NCI-H460 (cell line): ENCODE measurements around the gene MESD. TPM values are rescaled to one million over a fixed set of nuclear protein-coding genes. Genes with fewer than 3 reads are reported as not detected.

Experiments used
- DNase-seq: peaks from one replicate; pipeline ENCODE4 v3.0.0-alpha.2; 2016; ENCODE audit warnings: low read depth; ENCODE audit errors: extremely low read depth
- total RNA-seq: library from RNA; depleted of rRNA; stranded (reverse); fragments of >200 nt; shearing (Covaris generic); gene quantifications from 2 replicates; pipeline ENCODE4 v1.2.3, GENCODE V29; 2014

Gene MESD
- total RNA-seq, 1 experiment from 2014 or later: 18.6 TPM

DNA sequence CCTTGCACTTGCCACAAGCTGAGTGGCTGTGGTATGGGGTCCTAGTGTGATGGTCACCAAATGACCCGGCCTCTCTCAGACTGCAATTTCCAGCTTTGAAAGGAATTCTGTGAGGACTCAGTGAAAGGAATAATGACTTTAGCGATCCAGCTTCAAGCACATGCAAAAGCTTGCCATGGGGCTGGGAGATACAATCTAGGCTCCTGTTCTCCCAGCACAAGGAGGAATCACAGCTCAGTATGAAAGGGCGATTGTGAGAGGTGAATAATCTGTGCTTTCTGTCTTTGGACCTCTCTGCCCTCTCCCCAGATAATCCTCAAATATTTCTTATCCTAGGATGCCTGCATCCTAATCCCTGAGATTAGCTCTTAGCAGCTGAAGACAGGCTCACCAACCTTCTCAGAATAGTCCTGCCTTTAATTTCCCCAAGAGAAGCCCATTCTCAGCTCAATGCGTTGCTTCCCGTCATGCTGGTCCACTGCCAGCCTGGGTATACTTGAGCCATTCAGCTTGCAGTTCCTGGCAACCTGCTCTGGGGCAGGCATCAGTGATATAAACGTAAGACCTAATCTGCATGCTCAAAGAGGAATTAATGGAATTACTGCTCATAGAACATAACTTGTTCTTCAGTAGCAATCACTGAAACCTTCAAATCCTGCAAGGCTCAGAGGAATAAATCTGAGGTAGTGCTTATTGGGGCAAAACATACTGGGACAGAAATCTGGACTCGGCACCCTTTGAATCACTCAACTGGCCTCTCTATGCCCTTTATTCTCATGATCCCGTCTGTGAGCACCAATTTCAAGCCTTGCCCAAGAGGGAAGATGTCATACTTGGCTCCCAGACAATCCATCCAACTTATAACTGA is 26.2 kb upstream of the MESD start:
- DNase-seq: no peak

DNA sequence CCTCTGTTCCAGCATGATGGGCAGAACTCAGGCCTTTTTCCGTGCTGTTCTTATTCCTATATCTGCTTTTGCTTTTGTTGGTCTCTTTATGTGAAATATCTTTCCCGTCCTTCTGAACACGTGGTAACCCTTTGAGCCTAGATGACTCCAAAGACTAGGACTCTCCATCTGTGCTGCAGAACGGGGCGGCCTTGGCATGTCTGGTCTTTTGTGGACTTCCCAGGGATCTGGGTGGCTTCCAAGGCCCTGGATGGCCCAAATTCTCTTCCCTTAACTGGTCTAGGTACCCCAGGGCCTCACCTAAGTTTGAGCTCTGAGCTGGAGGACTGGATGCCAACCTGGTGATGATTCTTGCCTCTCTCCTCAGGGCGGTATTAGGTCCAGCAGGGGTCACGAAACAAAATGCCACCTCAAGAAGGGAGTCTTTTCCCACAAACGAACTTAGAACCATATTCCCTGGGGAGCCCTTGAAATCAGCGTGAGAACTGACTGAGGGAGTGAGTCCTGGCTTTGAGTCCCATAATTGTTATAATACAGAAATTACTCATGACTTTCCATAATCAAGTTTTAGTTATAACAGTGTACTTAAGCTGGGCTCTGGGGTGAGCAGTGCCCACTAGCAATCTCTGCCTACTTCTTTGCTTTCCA is 25.0 kb upstream of the MESD start:
- no peak for DNase-seq

DNA sequence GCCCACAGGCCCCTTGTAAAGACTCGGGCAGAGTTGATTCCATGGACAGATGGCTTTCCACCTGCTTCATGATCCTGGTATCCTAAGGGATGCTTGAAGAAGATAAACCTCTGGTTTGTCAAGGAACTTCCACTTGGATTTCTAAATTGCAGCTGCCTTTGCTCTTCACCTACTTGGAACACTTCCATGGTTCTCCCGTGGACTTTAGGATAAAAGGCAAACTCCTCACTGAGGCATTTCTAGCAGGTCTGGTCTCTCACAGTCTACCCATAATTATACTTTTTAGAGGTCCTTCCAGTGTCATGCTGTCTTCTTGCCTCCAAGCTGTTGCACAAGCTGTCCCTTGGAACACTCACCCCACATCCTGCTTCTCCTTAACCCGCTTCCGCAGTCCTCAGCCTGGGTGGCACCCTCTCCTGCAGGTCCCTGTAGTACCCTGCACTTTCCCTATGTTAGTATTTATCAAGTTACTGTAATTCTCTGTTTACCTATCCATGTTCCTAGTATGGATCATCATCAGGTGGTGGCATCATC is 23.8 kb upstream of the MESD start:
- no peak for DNase-seq

DNA sequence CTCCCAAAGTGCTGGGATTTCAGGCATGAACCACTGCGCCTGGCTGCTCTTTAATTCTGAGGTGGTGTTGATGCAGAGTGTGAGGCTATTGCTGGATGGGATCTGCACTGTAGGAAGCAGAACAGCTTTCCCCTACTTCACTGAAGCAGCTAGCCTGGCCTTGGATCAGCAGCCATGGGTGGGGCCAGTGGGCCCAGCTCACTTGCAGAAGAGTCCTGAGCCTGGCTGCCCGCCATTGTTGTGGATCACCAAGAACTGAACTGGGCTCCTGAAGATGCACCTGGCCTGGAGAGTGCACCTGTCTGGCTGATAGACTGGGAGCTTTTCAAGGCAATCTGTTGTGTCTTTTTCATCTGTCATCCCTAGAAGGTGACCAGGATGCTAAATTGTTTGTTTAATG is 23.0 kb upstream of the MESD start:
- no peak for DNase-seq

DNA sequence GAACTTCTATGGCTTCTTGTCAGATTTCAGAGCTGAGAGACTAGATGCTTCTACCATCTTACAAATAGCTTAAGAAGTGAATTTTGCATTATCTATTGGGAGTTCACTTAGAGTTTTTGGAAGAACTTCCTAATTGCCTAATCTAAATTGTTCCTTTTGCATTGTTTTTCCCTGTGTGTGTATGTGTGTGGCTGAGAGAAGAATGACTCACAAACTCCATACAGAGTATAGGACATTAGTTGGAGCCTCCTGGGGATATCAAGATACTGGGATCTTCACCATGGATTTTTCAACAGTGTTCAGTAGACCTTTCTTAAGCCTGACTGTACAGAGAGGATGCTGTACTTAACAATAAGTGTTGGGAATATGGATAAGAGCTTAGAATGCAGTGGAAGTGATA is 22.0 kb upstream of the MESD start:
- no peak for DNase-seq

DNA sequence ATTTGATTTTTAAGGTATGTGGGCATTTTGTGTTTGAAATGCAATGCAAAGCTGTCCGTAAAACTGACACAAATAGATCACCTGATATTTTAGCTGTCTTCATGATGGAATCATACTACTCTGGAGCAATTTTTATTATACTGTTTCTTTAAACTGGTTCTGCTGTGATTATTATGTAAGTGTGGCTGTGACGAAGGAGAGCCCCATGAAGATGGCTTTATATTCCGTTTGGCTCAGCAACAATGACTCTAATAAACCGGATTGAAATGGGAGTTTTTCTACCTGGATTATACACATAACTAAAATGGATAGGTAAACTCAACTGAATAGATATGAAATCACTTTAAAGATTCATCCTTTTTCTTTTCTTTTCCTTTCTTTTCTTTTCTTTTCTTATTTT is 20.5 kb upstream of the MESD start:
- DNase-seq: no peak

DNA sequence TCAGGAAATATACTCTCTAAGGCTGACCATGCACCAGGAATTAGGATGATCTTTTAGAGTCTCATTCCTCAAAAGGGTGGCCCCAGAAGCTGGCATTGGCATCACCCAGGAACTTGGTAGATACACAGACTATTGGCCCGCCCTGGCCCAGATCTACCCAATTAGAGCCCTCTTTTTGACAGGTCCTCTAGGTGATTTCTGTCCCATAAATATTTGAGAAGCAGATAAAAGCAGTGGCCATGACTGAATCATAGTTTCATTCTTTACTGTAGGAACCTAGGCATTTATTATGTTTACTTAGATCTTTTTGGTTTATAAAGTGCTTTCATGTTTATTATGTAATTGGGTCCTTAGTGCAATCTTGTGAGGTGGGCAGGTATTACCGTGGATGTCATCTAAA is 18.7 kb upstream of the MESD start:
- DNase-seq: no peak

DNA sequence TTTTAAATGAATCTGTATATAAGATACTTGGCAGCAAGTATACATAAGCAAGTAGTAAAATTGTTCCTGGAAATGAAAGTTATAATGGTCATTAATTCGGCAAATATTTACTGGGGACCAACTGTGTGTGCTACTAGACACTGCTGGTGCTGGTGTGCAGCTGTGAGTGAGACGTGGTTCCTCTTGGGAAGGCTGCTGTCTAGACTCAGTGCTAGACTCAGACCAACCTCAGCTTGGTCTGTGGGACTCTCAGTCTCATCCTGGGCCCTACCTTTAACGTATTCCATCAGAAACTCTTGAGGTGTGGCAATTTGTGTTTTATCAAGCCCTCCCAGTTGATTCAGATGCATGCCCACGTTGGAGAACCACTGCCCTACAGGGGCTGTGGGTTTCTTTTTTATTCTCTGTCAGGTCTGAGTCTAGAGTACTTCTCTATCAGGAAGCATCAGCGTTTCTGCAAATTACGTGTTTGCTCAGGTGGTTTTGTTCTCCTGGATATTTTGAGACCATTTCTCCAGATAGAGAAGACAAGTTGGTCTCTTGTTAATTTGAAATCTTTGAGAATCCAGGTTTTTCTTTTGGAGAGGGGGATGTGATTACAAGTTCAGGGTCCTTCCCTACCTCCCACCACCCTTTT is 17.9 kb upstream of the MESD start:
- DNase-seq: no peak

DNA sequence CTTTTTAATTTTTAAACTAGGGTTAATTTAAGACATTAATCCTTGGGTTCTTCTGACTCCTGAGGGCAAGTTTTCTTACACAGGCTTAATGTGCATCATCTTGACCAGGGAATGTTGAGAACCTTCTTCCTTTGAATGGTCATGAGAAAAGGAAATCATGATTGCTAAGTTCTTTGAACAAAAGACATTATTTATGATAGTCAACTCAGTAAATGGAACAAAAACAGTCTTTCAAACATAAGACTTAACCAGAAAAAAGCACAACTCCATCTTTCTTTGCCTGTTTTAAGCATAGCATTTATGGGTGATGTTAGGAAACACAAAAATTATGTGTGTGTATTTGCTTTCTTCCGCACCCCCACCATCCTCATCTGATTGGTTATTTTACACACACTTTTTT is 16.5 kb upstream of the MESD start:
- DNase-seq: no peak

DNA sequence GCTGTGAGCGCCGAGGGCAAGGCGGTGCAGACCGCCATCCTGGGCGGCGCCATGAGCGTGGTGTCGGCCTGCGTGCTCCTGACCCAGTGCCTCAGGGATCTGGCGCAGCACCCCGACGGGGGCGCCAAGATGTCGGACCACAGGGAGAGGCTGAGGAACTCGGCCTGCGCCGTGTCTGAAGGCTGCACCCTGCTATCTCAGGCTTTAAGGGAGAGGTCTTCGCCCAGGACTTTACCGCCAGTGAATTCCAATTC is 13.4 kb upstream of the MESD start:
- no peak for DNase-seq

DNA sequence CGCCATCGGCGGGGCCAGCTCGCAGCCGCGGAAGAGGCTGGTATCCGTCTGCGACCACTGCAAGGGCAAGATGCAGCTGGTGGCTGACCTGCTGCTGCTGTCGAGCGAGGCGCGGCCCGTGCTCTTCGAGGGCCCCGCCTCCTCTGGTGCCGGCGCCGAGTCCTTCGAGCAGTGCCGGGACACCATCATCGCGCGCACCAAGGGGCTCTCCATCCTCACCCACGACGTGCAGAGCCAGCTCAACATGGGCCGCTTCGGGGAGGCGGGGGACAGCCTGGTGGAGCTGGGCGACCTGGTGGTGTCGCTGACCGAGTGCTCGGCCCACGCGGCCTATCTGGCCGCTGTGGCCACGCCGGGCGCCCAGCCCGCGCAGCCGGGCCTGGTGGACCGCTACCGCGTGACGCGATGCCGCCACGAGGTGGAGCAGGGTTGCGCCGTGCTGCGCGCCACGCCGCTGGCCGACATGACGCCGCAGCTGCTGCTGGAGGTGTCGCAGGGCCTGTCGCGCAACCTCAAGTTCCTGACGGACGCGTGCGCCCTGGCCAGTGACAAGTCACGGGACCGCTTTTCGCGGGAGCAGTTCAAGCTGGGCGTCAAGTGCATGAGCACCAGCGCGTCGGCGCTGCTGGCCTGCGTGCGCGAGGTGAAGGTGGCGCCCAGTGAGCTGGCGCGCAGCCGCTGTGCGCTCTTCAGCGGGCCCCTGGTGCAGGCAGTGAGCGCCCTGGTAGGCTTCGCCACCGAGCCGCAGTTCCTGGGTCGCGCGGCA is 12.9 kb upstream of the MESD start:
- no peak for DNase-seq

DNA sequence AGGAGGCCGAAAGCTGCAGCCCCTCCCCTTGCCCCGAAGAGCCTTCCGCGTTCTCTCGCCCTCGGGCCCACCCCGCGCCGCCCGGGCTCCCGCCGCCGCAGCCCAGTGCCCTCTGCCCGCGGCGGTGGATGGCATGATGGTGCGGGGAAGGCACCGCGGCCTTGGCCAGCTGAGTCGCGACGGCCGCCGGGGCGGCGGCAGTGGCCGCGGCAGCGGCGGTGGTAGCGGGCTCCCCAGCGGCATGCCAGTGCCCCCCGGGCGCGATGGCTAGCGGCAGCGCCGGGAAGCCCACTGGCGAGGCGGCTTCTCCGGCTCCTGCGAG is 12.4 kb upstream of the MESD start:
- no peak for DNase-seq

DNA sequence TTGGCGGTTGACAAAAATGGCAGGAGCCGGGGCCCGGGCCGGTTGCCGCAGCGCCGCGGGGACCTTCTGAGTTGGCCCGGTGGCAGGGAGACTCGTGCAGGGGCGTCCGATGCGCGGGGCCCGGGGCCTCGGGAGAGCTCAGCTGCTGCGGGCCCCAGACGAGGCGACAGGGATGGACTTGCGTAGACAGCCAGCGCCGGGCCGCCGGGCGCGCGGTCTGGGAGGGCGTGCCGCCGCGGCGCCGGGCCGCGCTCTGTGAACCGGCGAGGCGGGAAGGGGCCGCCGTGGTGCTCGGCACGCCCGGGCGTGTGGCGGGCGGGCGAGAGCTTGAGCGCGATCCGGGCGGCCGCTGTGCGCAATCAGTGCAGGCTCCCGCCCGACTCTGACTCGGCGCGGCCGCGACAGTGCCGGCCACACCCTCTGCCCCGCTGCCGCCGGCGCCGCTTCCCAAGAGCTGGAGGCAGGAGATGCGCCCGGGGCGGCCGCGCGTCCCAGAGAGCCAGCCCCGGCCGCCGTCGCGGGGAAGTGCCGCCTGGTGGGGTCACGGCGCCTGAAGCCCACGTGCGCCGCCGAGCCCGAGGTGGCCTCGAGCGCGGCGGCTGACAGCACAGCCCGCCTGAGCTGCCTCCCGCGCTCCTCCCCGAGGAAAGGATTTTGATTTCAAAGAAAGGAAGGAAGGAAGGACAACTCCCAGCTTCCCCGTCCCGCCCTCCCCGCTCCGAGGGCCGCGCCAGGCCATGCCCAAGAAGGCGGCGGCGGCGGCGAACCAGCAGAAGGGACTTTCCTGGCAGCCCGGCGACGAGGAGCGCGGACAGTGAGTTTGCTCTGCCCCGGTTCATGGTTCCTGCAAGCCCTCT is 11.8 kb upstream of the MESD start:
- DNase-seq: no peak

DNA sequence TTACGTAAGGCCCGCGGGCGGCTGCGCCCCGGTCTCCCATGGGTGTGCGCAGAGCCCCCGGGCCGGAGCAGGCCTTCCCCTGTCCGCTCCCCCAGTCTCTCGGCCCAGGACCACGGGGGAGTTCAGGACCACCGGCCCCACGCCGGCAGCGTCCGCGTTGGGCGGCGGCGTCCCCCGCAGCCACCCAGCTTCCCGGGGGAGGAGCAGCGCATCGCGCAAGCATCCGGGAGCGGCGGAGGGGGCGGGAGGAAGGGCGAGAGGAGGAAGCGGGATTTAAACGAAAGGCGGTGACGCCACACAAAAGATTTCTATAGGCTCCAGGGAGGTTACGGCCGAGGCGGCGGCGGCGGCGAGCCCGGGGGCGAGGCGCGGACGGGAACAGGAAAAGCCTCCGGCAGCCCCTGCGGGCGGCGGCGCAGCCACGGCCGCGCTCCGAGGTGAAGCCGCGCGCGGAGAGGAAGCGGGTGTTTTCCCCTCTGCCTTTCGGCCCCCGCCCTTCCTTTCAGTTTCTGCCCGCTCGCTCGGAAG is 11.1 kb upstream of the MESD start, which contains the start of gene TLNRD1:
TSS of gene TLNRD1 (plus strand) at position 300 of the 528 bp plus-strand sequence. CDS start 1,349 bp downstream, outside the sequence.
- peak; percentile 85 for DNase-seq

DNA sequence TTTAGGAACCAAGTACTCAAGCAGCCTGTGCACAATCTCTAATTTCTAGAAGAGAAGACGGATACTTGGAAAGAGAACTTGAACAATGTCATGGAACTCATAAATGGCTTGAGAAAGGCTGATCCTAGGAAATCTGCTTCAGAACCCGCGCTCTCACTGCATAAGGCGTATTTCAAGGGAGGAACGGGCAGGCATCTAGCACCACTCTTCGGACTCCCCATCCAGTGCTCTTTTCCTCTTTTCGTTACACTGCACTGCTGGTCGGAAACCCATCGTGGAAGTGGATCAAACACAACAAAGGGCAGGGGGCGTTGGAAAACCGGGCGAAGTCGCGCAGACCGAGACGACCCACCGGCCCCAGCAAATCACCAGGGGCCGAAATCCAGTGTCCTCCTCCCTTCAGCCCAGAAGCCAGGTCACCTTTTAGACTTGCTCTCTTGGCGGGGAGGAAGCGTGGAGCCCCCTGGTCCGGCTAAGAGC is 10.6 kb upstream of the MESD start:
- no peak for DNase-seq

DNA sequence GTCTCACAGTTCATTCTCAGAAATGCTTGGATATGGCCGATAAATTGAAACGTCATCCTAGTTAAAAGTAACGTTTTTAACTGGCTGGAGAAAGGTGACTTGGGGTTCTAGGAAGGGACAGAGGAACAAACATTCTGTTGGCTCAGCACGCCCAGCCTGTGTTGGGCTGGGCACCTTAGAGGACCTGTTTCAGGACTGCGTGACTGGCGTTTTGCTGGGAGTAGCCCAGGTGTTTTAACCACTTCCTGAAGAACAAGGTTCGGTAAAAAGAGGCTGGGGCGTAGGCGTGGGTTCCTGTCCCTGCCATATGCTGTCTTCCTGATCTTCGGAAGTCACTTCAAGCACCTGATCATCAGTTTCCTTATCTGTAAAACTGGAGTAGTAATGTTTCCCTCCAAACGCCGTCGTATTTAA is 10.0 kb upstream of the MESD start:
- DNase-seq: no peak

DNA sequence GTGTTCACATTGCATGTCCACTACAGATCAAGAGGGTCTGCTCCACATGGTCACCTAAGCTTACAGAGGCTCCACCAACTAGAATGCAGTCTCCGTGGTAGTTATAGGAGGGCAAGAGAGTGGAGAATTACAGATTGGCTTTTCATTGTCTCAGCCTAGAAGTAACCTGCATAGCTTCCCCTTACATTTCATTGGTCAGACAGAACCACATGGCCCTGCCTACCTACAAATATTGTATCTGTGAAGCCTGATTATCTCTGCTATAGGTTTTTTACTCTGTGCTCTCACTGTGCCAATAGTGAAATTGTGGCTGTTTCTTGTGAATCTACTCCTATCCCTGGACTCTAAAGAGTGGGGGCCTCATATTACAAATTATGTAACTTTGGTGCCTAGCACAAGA is 8.6 kb upstream of the MESD start:
- no peak for DNase-seq

DNA sequence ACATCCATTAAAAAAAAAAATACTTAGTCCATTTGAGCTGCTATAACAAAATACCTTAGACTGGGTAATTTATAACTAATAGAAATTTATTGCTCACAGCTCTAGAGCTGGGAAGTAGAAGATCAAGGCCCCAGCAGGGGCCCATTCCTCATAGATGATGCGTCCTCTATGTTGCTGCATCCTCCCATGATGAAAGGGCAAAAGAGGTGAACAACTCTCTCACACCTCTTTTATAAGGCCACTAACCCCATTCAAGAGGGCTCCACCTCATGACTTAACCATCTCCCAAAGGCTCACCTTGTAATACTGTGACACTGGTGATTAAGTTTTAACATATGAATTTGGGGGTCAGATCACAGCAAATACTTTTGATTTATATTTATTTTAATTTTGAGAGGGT is 8.1 kb upstream of the MESD start:
- no peak for DNase-seq

DNA sequence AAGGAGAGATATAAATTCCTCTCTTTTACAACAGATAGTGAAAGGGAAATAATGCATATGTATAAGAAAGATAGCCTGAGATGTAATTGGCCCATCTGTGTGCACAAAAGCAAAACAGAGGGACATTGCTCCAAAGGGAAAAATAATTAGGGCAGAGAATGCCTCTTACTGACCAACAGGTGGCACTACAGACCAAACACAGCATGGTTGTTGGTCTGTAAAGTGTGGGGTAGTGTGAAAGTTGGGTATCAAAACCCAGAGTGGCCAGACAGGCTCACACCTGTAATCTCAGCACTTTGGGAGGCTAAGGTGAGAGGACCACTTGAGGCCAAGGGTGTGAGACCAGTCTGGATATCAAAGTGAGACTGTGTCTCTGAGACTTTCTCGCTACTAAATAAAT is 6.6 kb upstream of the MESD start:
- no peak for DNase-seq

DNA sequence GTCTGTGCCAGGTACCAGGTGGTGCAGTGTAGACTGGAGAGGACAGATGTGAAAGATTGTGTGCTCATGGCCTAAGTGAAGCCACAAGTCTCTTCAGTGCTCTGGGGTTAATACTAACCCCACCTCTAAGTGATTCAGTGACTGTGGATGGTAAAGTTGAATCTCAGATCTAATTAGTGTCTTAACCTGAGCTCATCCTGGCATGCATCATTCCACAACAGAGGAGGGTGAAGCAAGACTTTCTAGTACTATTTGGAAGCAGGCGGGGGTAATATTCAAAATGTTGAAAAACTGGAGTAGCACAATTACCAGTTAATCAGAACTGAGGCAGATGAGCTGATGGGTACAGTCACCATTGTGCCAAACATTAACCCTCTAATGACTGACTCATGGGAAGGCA is 2.8 kb upstream of the MESD start:
- no peak for DNase-seq
